GM12865 (cell line): ENCODE measurements around the gene STRN3.
"Not testable (repeated sequence)": the region's sequence is repeated elsewhere in the genome, so short reads cannot be mapped to it uniquely, and the experiment has no call there.

Experiments
- DNase-seq: peaks from one replicate; pipeline ENCODE4 v3.0.0; 2010; ENCODE audit warnings: low read depth
- H3K4me3 ChIP-seq: 2 replicates; pipeline ENCODE4 v1.5.1; 2011; ENCODE audit warnings: mild to moderate bottlenecking, low read depth, low read length, control low read depth
- CTCF ChIP-seq: IDR thresholded peaks from 2 replicates; pipeline ENCODE4 v1.5.1; 2011; ENCODE audit warnings: low read length, control low read depth, low read depth, inconsistent platforms; ENCODE audit not compliant: insufficient read depth; ENCODE audit errors: missing control alignments

Gene STRN3

GRCh38 chr14:31013841-31014240, 12.3 kb downstream of the STRN3 start:
- no peak overlapping the region for H3K4me3 ChIP-seq
- DNase-seq = no peak
- no peak for TF ChIP-seq CTCF

- no peak overlapping the region for H3K4me3 ChIP-seq
- no peak for TF ChIP-seq CTCF
- no peak for DNase-seq
Observed at GRCh38 chr14:31010935-31011334, 15.2 kb downstream of the STRN3 start.

GRCh38 chr14:31009836-31010574, 16.2 kb downstream of the STRN3 start:
- no peak overlapping the region for H3K4me3 ChIP-seq
- DNase-seq = no peak
- no peak for TF ChIP-seq CTCF

GRCh38 chr14:31006703-31007102, 19.5 kb downstream of the STRN3 start:
- TF ChIP-seq CTCF = no peak
- no peak overlapping the region for H3K4me3 ChIP-seq
- no peak for DNase-seq

GRCh38 chr14:31004007-31004406, 22.2 kb downstream of the STRN3 start:
- DNase-seq = not testable (repeated sequence)

GRCh38 chr14:31003284-31003683, 22.9 kb downstream of the STRN3 start:
- no peak for DNase-seq
- TF ChIP-seq CTCF = no peak
- H3K4me3 ChIP-seq = no peak overlapping the region

More at GRCh38 chr14:31004007-31004406, 22.2 kb downstream of the STRN3 start:
- H3K4me3 ChIP-seq = not testable (repeated sequence)

GRCh38 chr14:31001339-31001658, 24.9 kb downstream of the STRN3 start:
- TF ChIP-seq CTCF = no peak
- no peak for DNase-seq

More at GRCh38 chr14:31001339-31001658, 24.9 kb downstream of the STRN3 start:
- H3K4me3 ChIP-seq = no peak overlapping the region
